NCI-H1092 treated with DMSO at 0.1 percent for 48 hours (cell line): ENCODE measurements around the gene DHX57.

Experiments
- DNase-seq: peaks from one replicate; lab custom pipeline; 2025; lab: John Stamatoyannopoulos, UW

DHX57 gene

GRCh38 chr2:38750011-38750890 lies 125.5 kb downstream of the DHX57 start:
- DNase-seq = peak; percentile 18

GRCh38 chr2:38748943-38749804 lies 126.6 kb downstream of the DHX57 start:
- no peak for DNase-seq

- DNase-seq = no peak
These were observed 127.3 kb downstream of the DHX57 start for GRCh38 chr2:38748391-38748790.

GRCh38 chr2:38747819-38748218 lies 127.9 kb downstream of the DHX57 start:
- DNase-seq = no peak
